ENCODE data around the gene TCEA3. TPM values are rescaled to one million over a fixed set of nuclear protein-coding genes. Genes with fewer than 3 reads are reported as not detected.

TCEA3 gene
- total and polyA plus RNA-seq, 11 donors: 21.5 to 87.3 (median 55.9) TPM

DNA sequence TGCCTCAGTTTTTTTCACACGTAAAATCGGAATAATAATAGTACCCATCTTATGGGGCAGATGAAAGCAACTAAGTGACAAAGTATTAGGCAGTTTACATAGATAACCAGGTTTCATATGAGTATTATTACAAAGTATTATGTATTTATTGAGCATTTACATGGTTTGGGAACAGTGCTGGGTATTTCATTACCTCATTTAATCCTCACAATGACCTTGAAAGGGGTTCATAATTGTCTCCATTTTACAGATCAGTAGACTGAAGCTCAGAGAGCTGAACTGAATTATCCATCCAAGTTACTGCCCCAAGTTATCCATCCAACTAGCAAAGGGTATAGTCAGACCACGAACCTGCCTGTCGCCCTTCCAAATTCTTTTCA is 21.2 kb downstream of the TCEA3 start:
- Histone ChIP-seq H3K27me3 (no peaks in the 10 kb centered on the region), H3K27ac (peak overlapping the region in 11 of 12 donors; percentile 32 to 76 (median 56)), H3K4me1 (peaks cover 5 to 59% (median 31%) of the 10 kb centered on the region in 12 donors), H3K36me3 (peaks cover 0 to 5% (median 0%) of the 10 kb centered on the region in 9 donors), H3K4me3 (peak overlapping the region in 2 of 12 donors; percentile 2 to 8), H3K9me3 (peaks cover 0 to 4% (median 0%) of the 10 kb centered on the region in 12 donors)
- no peak for TF ChIP-seq POLR2A (IDR thresholded peaks at IDR 0.05)
- no peak for TF ChIP-seq CTCF (IDR thresholded peaks at IDR 0.05)
- ATAC-seq (no peak), DNase-seq (no peak)
- intact Hi-C loops (cut with DNase I): loop anchor here in 7 of 10 donors (2.0 to 10.0 kb wide), 6 partner anchors 35 to 179 kb away; partner anchors contain the start of genes ZNF436 (in 5 of the 7) and HNRNPR (in 3 of the 7)
- WGBS, 4 donors: 50 to 68% (median 65%) methylated on average over 4 of the region's 4 CpGs

- H3K4me3 ChIP-seq: no peak overlapping the region
- DNase-seq: peak in 1 of 5 donors; percentile 51
- no peaks in the 10 kb centered on the region for H3K27me3 ChIP-seq
- H3K9me3 ChIP-seq: peaks cover 0 to 4% (median 0%) of the 10 kb centered on the region in 12 donors
- H3K36me3 ChIP-seq: peaks cover 0 to 2% (median 0%) of the 10 kb centered on the region in 9 donors
- intact Hi-C loops (cut with DNase I): loop anchor here in 7 of 10 donors (2.0 to 10.0 kb wide), 6 partner anchors 34 to 178 kb away; partner anchors contain the start of genes ZNF436 (in 5 of the 7) and HNRNPR (in 3 of the 7)
- H3K27ac ChIP-seq: peak overlapping the region in 10 of 12 donors; percentile 32 to 76 (median 57)
- peak in 1 of 4 donors; percentile 35 for ATAC-seq
- WGBS, 4 donors: 14 to 37% (median 25%) methylated on average over 6 of the region's 6 CpGs
- H3K4me1 ChIP-seq: peaks cover 5 to 59% (median 32%) of the 10 kb centered on the region in 12 donors
- TF ChIP-seq POLR2A (IDR thresholded peaks at IDR 0.05) (no peak), CTCF (IDR thresholded peaks at IDR 0.05) (no peak)
These were observed 21.6 kb downstream of the TCEA3 start for GRCh38 chr1:23403038-23403336.

GRCh38 chr1:23402286-23403037 is 22.1 kb downstream of the TCEA3 start:
- H3K4me1 ChIP-seq: peaks cover 5 to 59% (median 33%) of the 10 kb centered on the region in 12 donors
- H3K36me3 ChIP-seq: peaks cover 0 to 2% (median 0%) of the 10 kb centered on the region in 9 donors
- intact Hi-C loops (cut with DNase I): loop anchor here in 7 of 10 donors (2.0 to 10.0 kb wide), 6 partner anchors 34 to 178 kb away; partner anchors contain the start of genes ZNF436 (in 5 of the 7) and HNRNPR (in 3 of the 7)
- peak overlapping the region in 7 of 12 donors; percentile 32 to 76 (median 56) for H3K27ac ChIP-seq
- TF ChIP-seq POLR2A (IDR thresholded peaks at IDR 0.05): no peak
- TF ChIP-seq CTCF (IDR thresholded peaks at IDR 0.05): no peak
- ATAC-seq (no peak), DNase-seq (no peak)
- no peaks in the 10 kb centered on the region for H3K27me3 ChIP-seq
- peaks cover 0 to 4% (median 0%) of the 10 kb centered on the region in 12 donors for H3K9me3 ChIP-seq
- 75 to 83% (median 80%) methylated on average over 11 of the region's 11 CpGs for WGBS, 4 donors
- H3K4me3 ChIP-seq: no peak overlapping the region

GRCh38 chr1:23401313-23401712 is 23.2 kb downstream of the TCEA3 start:
- Histone ChIP-seq H3K4me3 (no peak overlapping the region), H3K9me3 (peaks cover 0 to 4% (median 0%) of the 10 kb centered on the region in 12 donors), H3K4me1 (peaks cover 5 to 59% (median 33%) of the 10 kb centered on the region in 12 donors), H3K27me3 (no peaks in the 10 kb centered on the region), H3K36me3 (peaks cover 0 to 9% (median 0%) of the 10 kb centered on the region in 9 donors), H3K27ac (peak overlapping the region in 10 of 12 donors; percentile 0 to 76 (median 34))
- DNase-seq (no peak), ATAC-seq (no peak)
- no peak for TF ChIP-seq CTCF (IDR thresholded peaks at IDR 0.05)
- no peak for TF ChIP-seq POLR2A (IDR thresholded peaks at IDR 0.05)
- intact Hi-C loops (cut with DNase I): loop anchor here in 8 of 10 donors (2.0 to 10.0 kb wide), 6 partner anchors 34 to 177 kb away; partner anchors contain the start of genes HNRNPR (in 5 of the 8) and ZNF436 (in 4 of the 8)
- 61 to 84% (median 75%) methylated on average over 6 of the region's 6 CpGs for WGBS, 4 donors
